ENCODE results near the gene OXA1L.

DNA sequence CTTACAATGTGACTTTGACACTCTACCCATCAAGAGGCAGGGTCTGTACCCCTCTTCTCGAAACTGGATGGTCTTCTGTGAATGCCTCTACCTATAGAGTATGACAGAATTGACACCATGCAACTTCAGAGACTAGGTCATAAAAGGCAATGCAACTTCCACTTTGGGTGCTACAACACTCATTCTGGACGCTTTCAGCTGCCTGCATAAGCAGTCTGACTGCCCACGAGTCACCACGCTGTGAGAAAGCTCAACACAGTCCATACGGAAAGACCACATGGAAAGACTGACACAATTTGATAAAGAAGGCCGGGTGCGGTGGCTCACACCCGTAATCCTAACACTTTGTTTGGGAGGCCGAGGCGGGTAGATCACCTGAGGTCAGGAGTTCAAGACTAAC is 33.9 kb downstream of the OXA1L start:
- TF ChIP-seq CTCF (CRISPR knock-in tag; IDR thresholded peaks at IDR 0.05): no peak
- TF ChIP-seq, protein P1, sequence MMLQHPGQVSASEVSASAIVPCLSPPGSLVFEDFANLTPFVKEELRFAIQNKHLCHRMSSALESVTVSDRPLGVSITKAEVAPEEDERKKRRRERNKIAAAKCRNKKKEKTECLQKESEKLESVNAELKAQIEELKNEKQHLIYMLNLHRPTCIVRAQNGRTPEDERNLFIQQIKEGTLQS (CRISPR knock-in tag; IDR thresholded peaks at IDR 0.05): no peak
- TF ChIP-seq KAT2B (IDR thresholded peaks at IDR 0.05; ENCODE audit: borderline replicate concordance, low read depth, low read length): no peak
- TF ChIP-seq IRX3 (CRISPR knock-in tag; IDR thresholded peaks at IDR 0.05; ENCODE audit: borderline replicate concordance, low read depth): no peak
- no peak for TF ChIP-seq TAF1 (CRISPR knock-in tag; IDR thresholded peaks at IDR 0.05)
- TF ChIP-seq TCF7L2 (IDR thresholded peaks at IDR 0.05; ENCODE audit: low read depth, low read length): no peak
- TF ChIP-seq ETV5 (CRISPR knock-in tag; IDR thresholded peaks at IDR 0.05; ENCODE audit: borderline replicate concordance): no peak
- no peak for TF ChIP-seq ZHX1 (CRISPR knock-in tag; IDR thresholded peaks at IDR 0.05; ENCODE audit: low read depth)
- no peak for TF ChIP-seq NR2C2 (CRISPR knock-in tag; IDR thresholded peaks at IDR 0.05; ENCODE audit: borderline replicate concordance)
- no peak for TF ChIP-seq NPAS2 (CRISPR knock-in tag; IDR thresholded peaks at IDR 0.05; ENCODE audit: borderline replicate concordance)
- no peak for TF ChIP-seq POLR2AphosphoS5 (IDR thresholded peaks at IDR 0.05; ENCODE audit: low read depth, low read length)
- no peak for TF ChIP-seq SP1 (IDR thresholded peaks at IDR 0.05)
- TF ChIP-seq SP1 (CRISPR knock-in tag; IDR thresholded peaks at IDR 0.05): no peak
- no peak for TF ChIP-seq TOE1 (CRISPR knock-in tag; IDR thresholded peaks at IDR 0.05)

Measured in HepG2 (cell line).